ENCODE results near the gene MYD88. TPM values are rescaled to one million over a fixed set of nuclear protein-coding genes. Genes with fewer than 3 reads are reported as not detected.

Gene MYD88
- total RNA-seq, 1 experiment from 2014 or later: 32.7 TPM

GRCh38 chr3:38139191-38139590 lies 730 bp downstream of the MYD88 start:
- ChIA-PET POLR2A (no interaction called here), CTCF (interaction anchor here (1.1 kb wide), 1 partner anchor 24 kb away, joined by 4 read pairs; no protein-coding TSS in a partner anchor)
- intact Hi-C loops (cut with micrococcal nuclease; ENCODE audit: unreplicated experiment): no loop called here
- DNase-seq (ENCODE audit: low read depth, low spot score) (no peak), ATAC-seq (no peak)
- Histone ChIP-seq H3K36me3 (ENCODE audit: control insufficient read depth, insufficient read depth, low read length) (peaks cover 2% of the 10 kb centered on the region), H3K4me3 (ENCODE audit: low read depth in 2 of 2, low read length in 2 of 2) (peak overlapping the region; percentile 79 to 82), H3K27ac (ENCODE audit: low read length) (peak overlapping the region; percentile 95), H3K4me1 (ENCODE audit: control insufficient read depth, insufficient read depth, low read length) (peaks cover 5% of the 10 kb centered on the region), H3K27me3 (ENCODE audit: control insufficient read depth, insufficient read depth, low read length) (no peaks in the 10 kb centered on the region), H3K9me3 (ENCODE audit: control insufficient read depth, insufficient read depth, low read depth, low read length) (no peaks in the 10 kb centered on the region)
- in situ Hi-C loops (cut with HindIII; ENCODE audit: low pct_unique_long_range_greater_than_20kb, low sequenced_read_pairs): no loop called here
- TF ChIP-seq REST (IDR thresholded peaks at IDR 0.05; ENCODE audit: insufficient read depth in 1 of 2, low read depth in 2 of 2, low read length in 1 of 2) (no peak), CTCF (IDR thresholded peaks at IDR 0.05) (no peak), POLR2AphosphoS5 (IDR thresholded peaks at IDR 0.05; ENCODE audit: low read depth, low read length) (no peak)
- BruUV-seq (replicated peaks): no TSS peak

GRCh38 chr3:38139652-38140051 lies 1.2 kb downstream of the MYD88 start:
- in situ Hi-C loops (cut with HindIII; ENCODE audit: low pct_unique_long_range_greater_than_20kb, low sequenced_read_pairs) (no loop called here), intact Hi-C loops (cut with micrococcal nuclease; ENCODE audit: unreplicated experiment) (no loop called here)
- no peak for TF ChIP-seq SIN3A (IDR thresholded peaks at IDR 0.05; ENCODE audit: borderline replicate concordance, insufficient read depth, low read depth, low read length)
- no peak for TF ChIP-seq CTCF (IDR thresholded peaks at IDR 0.05)
- TF ChIP-seq TCF7L2 (IDR thresholded peaks at IDR 0.05; ENCODE audit: low read depth, low read length): no peak
- TF ChIP-seq REST (IDR thresholded peaks at IDR 0.05; ENCODE audit: insufficient read depth in 1 of 2, low read depth in 2 of 2, low read length in 1 of 2): no peak
- no peak for TF ChIP-seq POLR2AphosphoS5 (IDR thresholded peaks at IDR 0.05; ENCODE audit: low read depth, low read length)
- CTCF ChIA-PET: interaction anchor here (1.1 kb wide), 1 partner anchor 24 kb away, joined by 4 read pairs; no protein-coding TSS in a partner anchor
- Histone ChIP-seq H3K9me3 (ENCODE audit: control insufficient read depth, insufficient read depth, low read depth, low read length) (no peaks in the 10 kb centered on the region), H3K4me1 (ENCODE audit: control insufficient read depth, insufficient read depth, low read length) (peaks cover 5% of the 10 kb centered on the region), H3K4me3 (ENCODE audit: low read depth in 2 of 2, low read length in 2 of 2) (peak overlapping the region; percentile 79 to 82), H3K27ac (ENCODE audit: low read length) (peak overlapping the region; percentile 95; the same call in 1 of the 2 replicates), H3K27me3 (ENCODE audit: control insufficient read depth, insufficient read depth, low read length) (no peaks in the 10 kb centered on the region), H3K36me3 (ENCODE audit: control insufficient read depth, insufficient read depth, low read length) (peaks cover 2% of the 10 kb centered on the region; the same call in 1 of the 2 replicates)
- BruUV-seq (replicated peaks): no TSS peak
- DNase-seq (ENCODE audit: low read depth, low spot score): no peak
- POLR2A ChIA-PET: no interaction called here
- ATAC-seq: no peak
